ENCODE results near the gene SIRT5. TPM values are rescaled to one million over a fixed set of nuclear protein-coding genes. Genes with fewer than 3 reads are reported as not detected.
A peak's percentile ranks its signal among the peaks of the same experiment; 100 is the strongest.

SIRT5 gene
- total and polyA plus RNA-seq, 2 donors from 2014 or later: 12.0 to 16.8 TPM

GRCh38 chr6:13550656-13551055 lies 23.7 kb upstream of the SIRT5 start:
- H3K36me3 ChIP-seq (ENCODE audit: control insufficient read depth in 2 of 3, insufficient read depth in 3 of 3, low read length in 3 of 3): no peaks in the 10 kb centered on the region
- no peak overlapping the region for H3K27ac ChIP-seq (ENCODE audit: low read depth in 2 of 2, low read length in 2 of 2)
- H3K4me1 ChIP-seq (ENCODE audit: control insufficient read depth in 2 of 3, insufficient read depth in 2 of 3, low read depth in 1 of 3, low read length in 3 of 3): no peaks in the 10 kb centered on the region
- TF ChIP-seq CTCF (IDR thresholded peaks at IDR 0.05; ENCODE audit: borderline replicate concordance, extremely low read depth, insufficient read depth): no peak
- no peak for FAIRE-seq
- H3K27me3 ChIP-seq (ENCODE audit: control insufficient read depth, insufficient read depth, low read length): no peaks in the 10 kb centered on the region
- DNase-seq: no peak
- intact Hi-C loops (cut with DNase I): no loop called here
- no peak overlapping the region for H3K9ac ChIP-seq (ENCODE audit: low read length in 3 of 3)
- no peaks in the 10 kb centered on the region for H3K9me3 ChIP-seq (ENCODE audit: control insufficient read depth in 2 of 3, insufficient read depth in 1 of 3, low read length in 3 of 3)
- H3K4me3 ChIP-seq (ENCODE audit: low read length in 3 of 3): no peak overlapping the region

- DNase-seq (no peak), FAIRE-seq (no peak)
- Histone ChIP-seq H3K36me3 (ENCODE audit: control insufficient read depth in 2 of 3, insufficient read depth in 3 of 3, low read length in 3 of 3) (no peaks in the 10 kb centered on the region), H3K4me3 (ENCODE audit: low read length in 3 of 3) (no peak overlapping the region), H3K9ac (ENCODE audit: low read length in 3 of 3) (no peak overlapping the region), H3K27me3 (ENCODE audit: control insufficient read depth, insufficient read depth, low read length) (no peaks in the 10 kb centered on the region), H3K4me1 (ENCODE audit: control insufficient read depth in 2 of 3, insufficient read depth in 2 of 3, low read depth in 1 of 3, low read length in 3 of 3) (no peaks in the 10 kb centered on the region), H3K9me3 (ENCODE audit: control insufficient read depth in 2 of 3, insufficient read depth in 1 of 3, low read length in 3 of 3) (no peaks in the 10 kb centered on the region), H3K27ac (ENCODE audit: low read depth in 2 of 2, low read length in 2 of 2) (no peak overlapping the region)
- intact Hi-C loops (cut with DNase I): no loop called here
- TF ChIP-seq CTCF (IDR thresholded peaks at IDR 0.05; ENCODE audit: borderline replicate concordance, extremely low read depth, insufficient read depth): no peak
Measured at GRCh38 chr6:13553646-13554045, 20.8 kb upstream of the SIRT5 start.

GRCh38 chr6:13554929-13555333 lies 19.5 kb upstream of the SIRT5 start:
- Histone ChIP-seq H3K4me3 (ENCODE audit: low read length in 3 of 3) (no peak overlapping the region), H3K9me3 (ENCODE audit: control insufficient read depth in 2 of 3, insufficient read depth in 1 of 3, low read length in 3 of 3) (no peaks in the 10 kb centered on the region), H3K9ac (ENCODE audit: low read length in 3 of 3) (no peak overlapping the region), H3K27me3 (ENCODE audit: control insufficient read depth, insufficient read depth, low read length) (no peaks in the 10 kb centered on the region), H3K27ac (ENCODE audit: low read depth in 2 of 2, low read length in 2 of 2) (peak overlapping the region in 1 of 2 donors; percentile 45), H3K36me3 (ENCODE audit: control insufficient read depth in 2 of 3, insufficient read depth in 3 of 3, low read length in 3 of 3) (no peaks in the 10 kb centered on the region), H3K4me1 (ENCODE audit: control insufficient read depth in 2 of 3, insufficient read depth in 2 of 3, low read depth in 1 of 3, low read length in 3 of 3) (no peaks in the 10 kb centered on the region)
- intact Hi-C loops (cut with DNase I): no loop called here
- TF ChIP-seq CTCF (IDR thresholded peaks at IDR 0.05; ENCODE audit: borderline replicate concordance, extremely low read depth, insufficient read depth): no peak
- FAIRE-seq: no peak
- peak; percentile 33 to 83 (median 46) for DNase-seq

- no peak for FAIRE-seq
- Histone ChIP-seq H3K27me3 (ENCODE audit: control insufficient read depth, insufficient read depth, low read length) (no peaks in the 10 kb centered on the region), H3K36me3 (ENCODE audit: control insufficient read depth in 2 of 3, insufficient read depth in 3 of 3, low read length in 3 of 3) (no peaks in the 10 kb centered on the region), H3K9ac (ENCODE audit: low read length in 3 of 3) (no peak overlapping the region), H3K9me3 (ENCODE audit: control insufficient read depth in 2 of 3, insufficient read depth in 1 of 3, low read length in 3 of 3) (no peaks in the 10 kb centered on the region), H3K4me1 (ENCODE audit: control insufficient read depth in 2 of 3, insufficient read depth in 2 of 3, low read depth in 1 of 3, low read length in 3 of 3) (no peaks in the 10 kb centered on the region), H3K4me3 (ENCODE audit: low read length in 3 of 3) (no peak overlapping the region), H3K27ac (ENCODE audit: low read depth in 2 of 2, low read length in 2 of 2) (no peak overlapping the region)
- intact Hi-C loops (cut with DNase I): no loop called here
- no peak for DNase-seq
- TF ChIP-seq CTCF (IDR thresholded peaks at IDR 0.05; ENCODE audit: borderline replicate concordance, extremely low read depth, insufficient read depth): no peak
Measured at GRCh38 chr6:13557841-13558240, 16.6 kb upstream of the SIRT5 start.
